Amniotic epithelial cell (primary cell): Measurements from ENCODE around the gene HPS6.
"Not testable (repeated sequence)": the region's sequence is repeated elsewhere in the genome, so short reads cannot be mapped to it uniquely, and the experiment has no call there.

Experiments
- DNase-seq: peaks from one replicate; pipeline ENCODE4 v3.0.0-alpha.2; 2010; ENCODE audit warnings: low read depth

The HPS6 gene

GRCh38 chr10:102064868-102065560, at the start of gene HPS6:
Gene HPS6, plus strand, starts transcription at chr10:102065349. Its CDS starts 126 bp downstream, at chr10:102065475.
- DNase-seq = peak; percentile 88

GRCh38 chr10:102016416-102016815, 48.7 kb upstream of the HPS6 start:
- no peak for DNase-seq

GRCh38 chr10:102017295-102017694, 47.9 kb upstream of the HPS6 start:
- no peak for DNase-seq

DNA sequence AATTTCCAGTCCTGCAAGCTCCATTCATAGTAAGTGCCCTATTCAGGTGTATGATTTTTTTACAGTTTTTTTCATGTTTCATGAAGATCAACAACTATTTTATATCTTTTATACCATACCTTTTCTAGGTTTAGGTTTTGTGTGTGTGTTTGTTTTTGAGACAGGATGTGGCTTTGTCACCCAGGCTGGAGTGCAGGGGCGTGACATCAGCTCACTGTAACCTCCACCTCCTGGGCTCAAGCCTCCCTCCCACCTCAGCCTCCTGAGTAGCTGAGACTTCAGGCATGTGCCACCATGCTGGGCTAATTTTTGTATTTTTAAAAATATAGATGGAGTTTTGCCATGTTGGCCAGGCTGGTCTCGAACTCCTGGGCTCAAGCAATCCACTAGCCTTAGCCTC, 44.2 kb upstream of the HPS6 start:
- DNase-seq = no peak

DNA sequence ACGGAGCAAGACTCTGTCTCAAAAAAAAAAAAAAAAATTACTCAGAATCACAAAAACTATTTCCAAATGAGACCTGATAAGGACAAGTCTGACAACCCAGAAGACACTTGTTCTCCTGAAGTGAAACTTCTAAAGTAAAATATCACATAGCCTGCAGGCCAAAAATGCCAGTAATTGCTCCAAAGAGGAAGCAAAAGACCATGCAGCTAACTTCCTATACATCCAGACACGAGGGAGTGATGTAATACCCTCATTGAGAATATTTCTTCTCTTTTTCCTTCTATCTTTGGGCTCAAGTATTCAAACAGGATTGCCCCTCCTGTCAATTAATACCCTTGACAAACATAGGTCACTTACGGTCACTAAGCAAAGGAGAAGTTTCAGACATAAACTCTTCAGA, 40.4 kb upstream of the HPS6 start:
- DNase-seq = no peak

DNA sequence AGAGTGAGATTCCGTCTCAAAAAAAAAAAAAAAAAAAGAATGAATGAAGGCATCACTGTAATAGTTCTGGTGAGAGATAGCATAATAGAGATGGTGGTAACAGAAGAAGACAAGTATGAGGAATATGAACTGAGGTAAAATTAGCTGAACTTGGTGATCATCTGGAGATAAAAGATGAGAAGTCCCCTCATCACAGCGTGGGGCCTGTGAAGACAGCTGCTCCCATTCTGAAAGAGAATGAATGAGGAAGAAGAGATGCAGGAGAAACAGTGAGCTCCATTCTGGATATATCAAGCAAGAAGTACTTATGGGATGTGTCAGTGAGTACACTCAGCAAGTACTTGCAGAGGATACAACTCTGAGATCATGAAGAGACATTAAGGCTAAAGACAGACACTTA, 37.9 kb upstream of the HPS6 start:
- no peak for DNase-seq

GRCh38 chr10:102033787-102034186, 31.4 kb upstream of the HPS6 start:
- no peak for DNase-seq

DNA sequence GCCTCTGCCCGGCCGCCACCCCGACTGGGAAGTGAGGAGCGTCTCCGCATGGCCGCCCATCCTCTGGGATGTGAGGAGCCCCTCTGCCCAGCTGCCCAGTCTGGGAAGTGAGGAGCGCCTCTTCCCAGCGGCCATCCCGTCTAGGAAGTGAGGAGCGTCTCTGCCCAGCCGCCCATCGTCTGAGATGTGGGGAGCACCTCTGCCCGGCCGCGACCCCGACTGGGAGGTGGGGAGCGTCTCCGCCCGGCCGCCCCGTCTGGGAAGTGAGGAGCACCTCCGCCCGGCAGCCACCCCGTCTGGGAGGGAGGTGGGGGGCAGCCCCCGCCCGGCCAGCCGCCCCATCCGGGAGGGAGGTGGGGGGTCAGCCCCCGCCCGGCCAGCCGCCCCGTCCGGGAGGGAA, 29.3 kb upstream of the HPS6 start:
- not testable (repeated sequence) for DNase-seq

DNA sequence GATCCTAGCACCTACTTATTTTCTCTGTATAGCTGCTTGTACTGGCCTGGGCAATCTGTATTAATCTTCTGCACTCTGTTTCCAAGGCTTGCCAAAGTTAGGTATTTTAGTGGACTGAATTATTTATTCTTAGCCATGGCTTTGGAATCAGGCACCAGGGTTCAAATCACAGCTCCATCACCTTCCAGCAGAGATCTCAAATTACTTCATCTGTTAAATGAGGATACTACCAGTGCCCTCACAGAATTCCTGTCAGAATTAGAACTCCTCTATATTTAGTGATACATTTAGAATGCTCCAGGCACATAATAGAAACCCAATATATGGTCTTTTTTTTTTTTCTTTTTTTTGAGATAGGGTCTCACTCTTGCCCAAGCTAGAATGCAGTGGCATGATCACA, 26.7 kb upstream of the HPS6 start:
- DNase-seq = no peak

DNA sequence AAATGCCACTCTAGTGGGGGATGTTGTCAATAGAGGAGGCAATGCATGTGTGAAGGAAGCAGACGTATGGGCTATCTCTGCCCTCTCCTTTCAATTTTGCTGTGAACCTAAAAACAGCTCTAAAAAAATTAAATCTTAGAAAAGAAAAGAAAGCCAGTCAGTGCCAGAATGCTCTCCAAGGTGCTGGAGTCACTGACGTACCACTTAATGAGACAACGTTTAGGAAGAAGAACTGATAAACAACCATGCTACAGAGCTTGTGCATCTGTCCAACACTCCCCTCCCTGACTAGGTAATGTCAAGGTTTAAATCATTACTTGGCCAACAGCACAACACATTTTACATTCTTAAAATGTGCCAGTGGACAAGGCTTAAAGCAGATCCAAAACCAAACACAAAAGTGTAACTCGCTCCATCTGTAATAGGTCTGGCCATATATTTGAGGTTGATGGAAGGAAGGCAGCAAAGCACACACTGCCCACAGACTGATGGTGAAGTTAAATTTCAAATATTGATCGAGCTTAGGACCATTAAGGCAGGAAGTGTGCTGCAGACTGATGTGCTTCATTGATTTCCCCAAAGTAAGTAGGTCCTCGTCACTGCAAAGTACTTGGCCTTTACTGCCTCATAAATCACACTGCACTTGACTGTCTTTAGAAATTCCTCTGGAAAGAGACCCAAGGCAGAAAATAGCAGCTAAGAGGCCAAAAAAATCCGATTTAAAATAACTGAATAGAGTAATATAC, 24.7 kb upstream of the HPS6 start:
- DNase-seq = peak; percentile 36

DNA sequence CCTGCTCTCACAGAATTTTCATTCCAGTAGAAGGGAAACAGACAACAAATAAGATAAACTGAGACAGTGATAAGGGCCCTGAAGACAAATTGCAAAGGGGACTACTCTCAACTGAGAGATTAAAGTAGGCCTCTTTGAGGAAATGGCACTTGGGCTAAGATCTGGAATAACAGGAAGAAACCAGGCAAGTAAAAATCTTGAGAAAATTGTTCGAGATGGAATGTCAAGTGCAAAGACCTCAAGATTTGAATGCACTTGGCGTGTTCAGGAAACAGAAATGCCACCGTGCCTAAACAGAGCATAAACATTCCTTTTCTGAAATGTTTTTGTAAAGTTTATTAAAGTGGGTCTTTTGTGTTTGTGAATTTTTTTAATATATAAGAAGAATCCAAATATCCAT, 19.9 kb upstream of the HPS6 start:
- DNase-seq = no peak

- DNase-seq = no peak
Measured at GRCh38 chr10:102046095-102046494, 19.1 kb upstream of the HPS6 start.

DNA sequence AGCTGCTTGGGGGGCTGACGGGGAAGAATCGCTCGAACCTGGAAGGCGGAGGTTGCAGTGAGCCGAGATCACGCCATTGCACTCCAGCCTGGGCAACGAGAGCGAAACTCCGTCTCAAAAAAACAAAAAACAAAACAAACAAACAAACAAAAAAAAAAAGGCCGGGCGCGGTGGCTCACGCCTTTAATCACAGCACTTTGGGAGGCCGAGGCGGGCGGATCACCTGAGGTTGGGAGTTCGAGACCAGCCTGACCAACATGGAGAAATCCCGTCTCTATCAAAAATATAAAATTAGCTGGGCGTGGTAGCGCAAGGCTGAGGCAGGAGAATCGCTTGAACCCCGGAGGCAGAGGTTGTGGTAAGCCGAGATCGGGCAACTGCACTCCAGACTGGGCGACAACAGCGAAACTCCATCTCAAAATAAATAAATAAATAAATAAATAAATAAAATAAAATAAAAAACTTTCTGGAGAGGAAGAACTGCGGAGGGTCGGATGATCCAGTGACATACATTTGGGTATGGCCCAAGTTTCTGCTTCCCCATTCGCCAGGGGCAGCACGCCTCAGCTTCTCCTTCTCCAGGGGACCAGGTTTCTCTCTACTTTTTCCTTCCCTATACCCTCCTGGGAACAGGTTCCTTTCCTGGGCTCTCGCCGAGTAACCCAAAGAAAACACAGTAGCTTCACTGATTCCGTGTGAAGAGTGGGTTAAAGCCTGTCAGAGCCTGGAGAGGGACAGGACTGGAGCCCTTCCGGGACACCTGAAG, 10.1 kb upstream of the HPS6 start:
- DNase-seq = not testable (repeated sequence)

DNA sequence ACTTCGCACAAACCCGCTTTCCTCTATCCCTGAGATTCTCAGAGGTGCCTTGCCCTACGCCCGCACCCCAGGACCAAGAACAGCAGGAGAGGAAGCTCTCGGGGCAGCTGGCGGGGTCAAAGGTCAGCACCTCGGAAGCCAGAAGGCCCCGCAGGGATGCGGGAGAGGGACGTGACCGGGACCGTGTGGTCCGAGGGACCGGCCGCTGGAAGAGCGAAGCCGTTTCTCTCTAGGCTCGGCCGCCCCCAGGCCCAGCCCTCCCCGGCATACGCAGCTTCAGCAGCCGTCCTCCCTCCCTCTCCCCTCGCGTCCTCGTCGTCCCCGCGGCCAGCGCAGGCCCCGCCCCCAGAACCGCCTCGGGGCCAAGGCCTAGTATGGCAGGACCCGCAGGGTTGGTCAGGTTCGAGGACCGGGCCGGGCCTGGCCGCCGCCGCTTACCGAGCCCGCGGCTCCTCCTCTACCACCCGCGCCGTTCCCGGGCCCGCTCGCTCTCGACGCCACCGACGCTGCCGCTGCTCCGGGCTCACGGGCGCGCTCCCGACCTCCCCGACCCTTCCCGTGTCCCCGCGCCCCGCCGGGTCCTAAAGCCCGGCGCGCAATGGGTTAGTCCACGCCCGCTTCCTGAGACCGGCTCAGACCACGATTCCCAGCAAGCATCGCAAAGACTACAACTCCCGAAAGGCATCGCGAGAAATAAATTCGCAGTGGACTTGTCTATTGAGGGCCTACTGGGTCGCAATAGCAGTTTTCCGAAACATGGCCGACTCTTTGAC, 9.3 kb upstream of the HPS6 start, which contains the start of gene ARMH3:
ARMH3 (minus strand) TSS at position 527 of the 773 bp plus-strand sequence. CDS start 16,059 bp downstream, outside the sequence.
- DNase-seq = peak; percentile 98

- no peak for DNase-seq
Measured at GRCh38 chr10:102059987-102060386, 5.2 kb upstream of the HPS6 start.

GRCh38 chr10:102064503-102064867, 664 bp upstream of the HPS6 start:
- DNase-seq = peak; percentile 57

GRCh38 chr10:102065561-102066398, 631 bp downstream of the HPS6 start:
- DNase-seq = peak; percentile 12

DNA sequence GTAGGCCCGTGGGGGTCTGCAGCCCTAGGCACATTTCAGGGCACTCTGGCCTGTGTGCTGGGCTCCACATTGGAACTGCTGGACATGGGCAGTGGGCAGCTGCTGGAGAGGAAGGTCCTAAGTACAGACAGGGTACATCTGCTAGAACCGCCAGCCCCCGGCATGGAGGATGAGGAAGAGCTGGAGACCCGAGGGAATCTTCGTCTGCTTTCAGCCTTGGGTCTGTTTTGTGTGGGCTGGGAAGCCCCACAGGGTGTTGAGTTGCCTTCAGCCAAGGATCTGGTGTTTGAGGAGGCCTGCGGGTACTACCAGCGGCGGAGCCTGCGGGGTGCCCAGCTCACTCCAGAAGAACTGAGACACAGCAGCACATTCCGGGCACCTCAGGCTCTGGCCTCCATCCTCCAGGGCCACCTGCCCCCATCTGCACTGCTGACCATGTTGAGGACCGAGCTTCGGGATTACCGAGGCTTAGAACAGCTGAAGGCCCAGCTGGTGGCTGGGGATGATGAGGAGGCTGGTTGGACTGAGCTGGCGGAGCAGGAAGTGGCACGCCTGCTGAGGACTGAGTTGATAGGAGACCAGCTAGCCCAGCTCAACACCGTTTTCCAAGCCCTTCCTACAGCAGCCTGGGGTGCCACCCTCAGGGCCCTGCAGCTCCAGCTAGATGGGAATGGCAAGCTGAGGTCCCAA, 1.4 kb downstream of the HPS6 start:
- no peak for DNase-seq

- no peak for DNase-seq
Measured at GRCh38 chr10:102067091-102067916, 2.2 kb downstream of the HPS6 start.

GRCh38 chr10:102068216-102068615, 3.1 kb downstream of the HPS6 start:
- DNase-seq = peak; percentile 13
